HG03039 (cell line): ENCODE data around the gene TRMT2A.
"Not testable (repeated sequence)": the region's sequence is repeated elsewhere in the genome, so short reads cannot be mapped to it uniquely, and the experiment has no call there.

ENCODE experiments used
- ATAC-seq: cut with Tn5 transposase; IDR thresholded peaks from one replicate; pipeline ENCODE4 v1.9.1; 2021; ENCODE audit warnings: mild to moderate bottlenecking, moderate library complexity; ENCODE audit not compliant: unreplicated experiment

TRMT2A gene, protein sequence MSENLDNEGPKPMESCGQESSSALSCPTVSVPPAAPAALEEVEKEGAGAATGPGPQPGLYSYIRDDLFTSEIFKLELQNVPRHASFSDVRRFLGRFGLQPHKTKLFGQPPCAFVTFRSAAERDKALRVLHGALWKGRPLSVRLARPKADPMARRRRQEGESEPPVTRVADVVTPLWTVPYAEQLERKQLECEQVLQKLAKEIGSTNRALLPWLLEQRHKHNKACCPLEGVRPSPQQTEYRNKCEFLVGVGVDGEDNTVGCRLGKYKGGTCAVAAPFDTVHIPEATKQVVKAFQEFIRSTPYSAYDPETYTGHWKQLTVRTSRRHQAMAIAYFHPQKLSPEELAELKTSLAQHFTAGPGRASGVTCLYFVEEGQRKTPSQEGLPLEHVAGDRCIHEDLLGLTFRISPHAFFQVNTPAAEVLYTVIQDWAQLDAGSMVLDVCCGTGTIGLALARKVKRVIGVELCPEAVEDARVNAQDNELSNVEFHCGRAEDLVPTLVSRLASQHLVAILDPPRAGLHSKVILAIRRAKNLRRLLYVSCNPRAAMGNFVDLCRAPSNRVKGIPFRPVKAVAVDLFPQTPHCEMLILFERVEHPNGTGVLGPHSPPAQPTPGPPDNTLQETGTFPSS

DNA sequence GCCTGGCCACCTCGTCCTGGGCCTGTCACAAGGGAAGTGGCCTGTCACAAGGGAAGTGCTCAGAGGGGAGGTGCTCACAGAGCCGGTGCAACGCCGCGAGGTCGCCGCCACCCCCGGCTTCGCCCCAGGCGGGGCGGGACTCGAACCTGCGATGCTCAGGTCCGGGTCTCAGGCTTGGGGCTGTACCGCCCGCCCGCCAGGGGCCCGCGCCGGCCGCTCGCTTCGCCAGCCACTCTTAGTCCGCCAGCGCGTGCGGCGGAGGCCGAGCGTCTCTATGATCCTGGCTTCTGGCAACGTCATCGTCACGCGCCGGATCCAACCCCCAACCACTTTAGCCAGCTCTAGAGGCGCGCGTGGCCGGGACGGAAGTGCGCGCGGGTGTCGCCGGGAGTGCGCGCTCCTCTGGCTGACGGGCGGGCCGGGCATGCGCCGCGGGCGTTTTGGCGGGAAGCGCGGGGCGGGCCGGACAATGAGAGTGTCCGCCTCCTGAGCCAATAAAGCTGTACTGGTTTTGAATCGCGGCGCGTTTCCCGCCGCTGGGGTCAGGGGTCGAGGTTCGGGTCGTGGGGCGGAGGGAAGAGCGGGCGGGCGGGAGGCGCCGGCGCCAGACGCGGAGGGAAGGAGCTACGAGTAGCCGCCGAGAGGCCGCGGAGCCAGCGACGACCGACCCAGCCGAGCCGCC, at the start of gene TRMT2A:
Gene TRMT2A, minus strand, starts transcription at position 276 of the 682 bp plus-strand sequence. CDS start 320 bp downstream, outside the sequence.
- peak; percentile 62 for ATAC-seq

DNA sequence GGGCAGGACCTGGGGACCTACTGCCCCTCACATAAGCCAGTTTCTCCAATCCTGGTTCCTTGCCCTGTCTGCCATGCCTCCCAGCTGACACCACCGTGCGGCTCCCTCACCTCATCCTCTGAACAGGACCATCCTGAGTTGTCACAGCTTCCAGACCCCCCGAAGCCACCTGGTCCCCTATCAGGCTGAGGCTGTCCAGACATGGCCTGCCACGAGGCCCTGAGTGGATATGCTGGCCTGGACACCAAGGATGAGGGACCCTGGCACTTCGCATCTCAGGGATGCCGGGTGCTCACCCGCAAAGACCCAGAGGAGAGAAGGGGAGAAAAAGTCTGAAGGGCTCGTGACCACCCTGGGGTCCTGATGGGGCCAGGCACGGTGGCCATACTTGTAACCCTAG, 49.7 kb upstream of the TRMT2A start:
- no peak for ATAC-seq

DNA sequence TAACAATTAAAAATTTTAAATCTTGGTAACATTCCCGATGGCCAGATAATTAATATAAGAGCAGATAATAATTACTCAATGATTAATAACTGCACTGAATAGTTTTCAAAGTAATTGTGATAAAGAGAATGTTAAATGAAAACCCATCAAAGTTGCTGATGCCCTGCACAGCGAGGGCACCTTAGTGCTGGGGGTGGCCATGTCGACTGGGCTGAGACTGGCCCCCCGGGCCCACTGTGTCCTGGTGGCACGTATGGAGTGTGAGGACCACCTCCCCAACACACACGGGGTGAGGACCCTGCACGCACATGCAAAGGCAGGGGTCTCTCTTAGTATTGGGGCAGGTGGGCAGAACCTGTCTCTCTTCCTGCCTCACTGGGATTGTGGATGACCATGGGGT, 48.9 kb upstream of the TRMT2A start:
- no peak for ATAC-seq

DNA sequence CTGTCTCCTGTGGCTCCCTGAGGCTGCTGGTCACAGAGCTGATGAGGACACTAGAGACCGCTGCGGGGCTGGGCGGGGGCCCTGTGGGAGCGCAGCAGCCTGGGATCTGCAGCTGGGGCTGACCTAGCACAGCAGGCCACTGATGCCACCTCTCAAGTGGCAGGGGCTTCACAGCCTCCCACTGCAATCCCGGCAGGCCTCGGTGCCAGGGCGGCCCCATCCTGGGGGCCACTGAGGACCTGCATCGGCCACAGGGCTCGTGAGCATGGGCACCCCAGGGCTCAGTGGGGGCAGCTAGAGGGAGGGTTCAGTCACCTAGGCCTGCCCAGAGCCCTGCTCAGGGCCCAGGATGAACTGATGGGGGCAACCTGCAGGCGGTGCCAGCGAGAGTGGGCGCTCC, 48.4 kb upstream of the TRMT2A start:
- ATAC-seq = no peak

DNA sequence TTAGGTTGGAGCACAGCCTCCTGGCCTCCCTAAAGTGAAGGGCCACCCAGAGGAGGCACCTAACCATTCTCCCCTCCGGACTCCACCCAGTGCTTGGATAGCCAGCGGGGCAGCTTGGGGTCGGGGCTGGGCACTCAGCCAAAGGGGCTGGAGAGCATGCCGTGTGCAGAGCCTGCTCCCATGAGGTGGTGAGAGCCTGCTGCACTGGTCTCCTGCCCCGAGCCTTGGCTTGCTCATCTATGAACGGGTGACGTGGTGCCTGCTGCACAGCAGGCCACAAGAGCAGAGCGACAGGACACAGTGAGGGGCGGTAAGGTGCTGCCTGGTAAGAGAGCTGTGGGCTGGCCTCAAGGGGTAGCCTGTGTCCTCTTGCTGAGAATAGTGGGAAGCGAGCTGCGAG, 47.8 kb upstream of the TRMT2A start:
- no peak for ATAC-seq

DNA sequence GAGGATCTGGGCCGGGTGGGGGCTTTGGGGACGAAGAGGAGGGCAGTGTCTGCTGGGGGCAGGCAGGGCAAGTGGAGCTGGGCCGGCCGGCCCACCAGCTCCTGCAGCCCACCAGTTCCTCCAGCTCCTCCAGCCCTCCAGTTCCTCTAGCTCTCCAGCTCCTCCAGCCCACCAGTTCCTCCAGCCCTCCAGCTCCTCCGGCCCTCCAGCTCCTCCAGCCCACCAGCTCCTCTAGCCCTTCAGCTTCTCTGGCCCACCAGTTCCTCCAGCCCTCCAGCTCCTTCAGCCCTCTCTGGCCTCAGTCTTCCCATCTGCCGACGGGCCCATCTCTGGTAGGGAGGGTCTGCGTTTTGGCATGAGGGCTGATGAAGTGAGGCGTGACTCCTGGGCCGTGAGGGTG, 43.0 kb upstream of the TRMT2A start:
- ATAC-seq = no peak

DNA sequence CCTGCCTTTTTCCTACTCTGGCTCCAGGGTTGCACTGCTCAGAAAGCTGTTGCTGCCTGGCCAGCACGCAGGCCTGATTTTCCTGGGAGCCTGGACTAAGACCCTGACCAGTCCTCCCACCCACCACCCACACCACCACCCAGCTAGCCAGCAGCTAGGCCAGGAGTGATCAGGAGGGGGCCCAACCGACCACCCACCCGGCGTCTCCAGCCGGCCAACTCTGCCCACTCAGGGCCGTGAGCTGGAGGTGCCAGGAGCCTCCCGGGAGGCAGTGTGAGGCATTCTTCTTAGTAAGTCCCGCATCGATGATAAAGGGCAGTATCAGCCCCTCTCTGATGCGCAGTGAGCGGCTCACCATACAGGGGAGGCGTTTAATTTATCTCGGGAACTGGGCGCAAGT, 42.5 kb upstream of the TRMT2A start:
- ATAC-seq = not testable (repeated sequence)

DNA sequence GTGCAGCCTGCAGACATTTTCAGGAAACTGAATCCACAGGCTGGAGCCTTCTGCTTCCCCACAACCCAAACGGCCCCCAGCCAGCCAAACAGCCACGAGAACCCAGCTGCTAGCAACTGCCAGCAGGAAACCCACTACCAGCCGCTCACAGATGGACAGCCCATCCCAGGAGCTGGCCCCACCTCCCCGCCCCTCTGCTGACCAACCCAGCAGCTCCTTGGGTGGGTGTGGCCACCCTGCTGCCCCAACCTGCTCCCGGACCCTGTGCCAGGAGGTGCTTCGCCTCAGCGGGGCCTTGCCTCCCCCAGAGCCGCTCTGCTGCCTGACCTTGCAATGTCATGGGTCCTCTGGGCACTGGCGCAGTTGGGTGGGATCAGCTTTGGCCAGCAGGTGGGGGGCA, 42.0 kb upstream of the TRMT2A start:
- ATAC-seq = no peak

DNA sequence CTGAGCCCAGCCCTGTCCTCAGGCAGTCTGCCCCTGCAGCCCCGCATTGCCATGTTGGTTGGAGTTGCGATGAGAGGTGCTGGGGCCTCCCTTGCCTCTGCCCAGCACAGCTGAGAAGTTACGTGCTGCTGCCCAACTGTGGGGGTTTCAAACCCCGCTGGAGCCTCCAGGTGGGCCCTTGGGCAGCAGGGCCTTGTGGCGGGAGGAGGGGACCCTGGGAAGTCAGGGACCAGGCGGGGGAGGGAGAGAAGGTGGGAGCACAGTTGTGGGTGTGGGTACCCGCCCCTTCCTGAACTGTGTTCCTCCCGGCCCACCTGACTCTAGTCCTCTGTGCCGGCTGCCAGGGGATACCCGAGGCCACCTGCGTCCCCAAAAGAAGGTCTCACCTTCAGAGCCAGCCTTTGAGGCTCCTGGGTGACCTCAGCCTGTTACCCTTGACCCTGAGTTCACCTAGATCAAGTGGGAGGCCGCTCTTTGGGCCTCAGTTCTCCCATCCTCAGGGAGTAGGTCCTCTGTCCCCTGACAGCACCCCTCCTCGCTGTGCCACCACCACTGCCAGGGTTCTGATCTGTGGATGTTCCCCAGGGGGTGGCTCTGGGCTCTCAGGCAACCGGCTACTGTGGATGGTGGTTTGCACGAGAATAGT, 41.5 kb upstream of the TRMT2A start:
- no peak for ATAC-seq

DNA sequence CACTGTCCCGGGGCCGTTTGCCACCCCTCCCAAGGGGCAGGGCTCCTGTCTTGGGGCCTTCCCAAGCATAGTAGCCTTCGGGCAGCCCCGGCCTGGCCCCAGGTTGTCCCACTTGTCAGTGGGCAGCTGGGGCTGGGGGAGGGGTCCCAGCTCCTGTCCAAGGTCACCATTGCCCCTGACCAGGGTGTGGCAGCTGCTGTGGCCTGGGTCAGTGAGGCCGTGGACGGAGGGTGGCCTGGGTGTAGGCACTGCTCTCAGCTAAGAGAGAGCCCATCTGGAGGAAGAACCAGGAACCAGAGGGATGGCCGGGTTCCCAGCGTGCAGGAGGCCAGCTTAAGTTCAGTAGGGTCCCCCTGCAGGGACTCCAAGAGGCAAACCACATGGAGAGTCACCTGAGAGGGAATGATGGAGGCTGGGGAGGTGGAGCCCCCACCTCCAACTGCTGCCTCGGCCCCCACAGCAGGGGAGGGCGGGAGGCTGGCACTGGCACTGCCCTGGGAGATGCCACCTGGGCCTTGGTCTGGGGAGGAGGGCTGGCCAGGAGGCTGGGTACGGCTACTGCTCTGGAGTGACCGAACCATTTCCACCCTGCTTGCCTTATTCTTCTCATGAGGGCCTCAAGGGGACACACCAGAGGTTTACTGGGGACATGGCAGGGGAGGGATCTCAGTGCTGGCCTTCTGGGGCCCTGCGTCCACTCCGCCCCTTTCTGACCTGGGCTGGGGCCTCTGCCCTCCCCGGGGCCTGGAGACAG, 40.6 kb upstream of the TRMT2A start:
- no peak for ATAC-seq

DNA sequence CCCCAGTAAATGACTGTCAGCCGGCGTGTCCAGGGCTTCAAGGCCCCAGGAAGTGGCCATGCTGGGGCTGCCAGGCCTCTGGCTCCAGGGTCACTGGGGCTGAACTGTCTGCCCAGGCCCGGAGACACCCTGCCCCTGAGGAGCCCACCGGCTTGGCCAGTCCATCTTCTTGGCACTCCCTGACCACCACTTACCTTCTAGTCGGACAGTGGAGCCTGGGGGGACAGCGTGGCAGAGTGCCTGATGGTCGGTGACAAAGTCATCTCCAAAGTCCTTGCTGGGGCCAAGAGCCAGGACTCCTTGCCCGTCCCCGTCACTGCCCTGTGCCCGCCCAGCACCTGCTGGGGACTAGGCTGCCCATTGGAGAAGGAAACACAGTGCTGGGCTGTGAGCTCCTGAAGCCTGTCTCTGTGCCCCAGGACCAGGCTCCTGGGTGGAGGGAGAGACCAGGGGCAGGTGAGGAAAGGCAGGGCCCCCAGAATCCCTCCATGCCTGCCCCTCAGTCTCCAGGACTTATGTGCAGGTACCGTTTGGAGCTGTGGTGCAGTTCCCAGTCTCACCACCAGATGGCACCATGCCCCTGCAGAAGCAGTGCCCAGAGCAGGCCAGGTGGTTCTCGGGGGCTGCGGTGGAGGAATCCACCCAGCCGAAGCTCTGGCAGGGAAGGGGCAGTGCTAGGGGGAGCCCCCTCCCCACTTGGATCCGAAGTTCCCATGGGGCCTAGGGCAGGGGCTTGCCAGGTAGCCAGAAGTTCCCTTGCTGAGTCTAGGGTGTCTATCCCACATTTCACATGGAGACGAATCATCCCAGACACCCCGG, 39.8 kb upstream of the TRMT2A start:
- no peak for ATAC-seq

DNA sequence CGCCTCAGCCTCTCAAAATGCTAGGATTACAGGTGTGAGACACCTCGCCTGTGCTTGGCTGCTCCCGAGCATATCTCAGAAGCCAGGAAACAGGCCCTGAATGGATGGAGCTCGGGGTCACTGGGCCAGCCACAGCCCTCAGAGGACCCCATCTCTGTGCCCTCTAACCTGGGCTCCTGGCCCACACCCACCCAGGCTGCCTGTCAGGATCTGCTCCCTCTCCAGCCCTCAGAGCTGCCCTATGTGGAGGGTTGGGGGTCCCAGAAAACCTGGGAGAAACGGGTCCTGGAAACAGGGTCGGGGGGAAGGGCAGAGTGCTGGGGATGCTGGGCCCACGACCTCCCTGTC, 39.0 kb upstream of the TRMT2A start:
- no peak for ATAC-seq

DNA sequence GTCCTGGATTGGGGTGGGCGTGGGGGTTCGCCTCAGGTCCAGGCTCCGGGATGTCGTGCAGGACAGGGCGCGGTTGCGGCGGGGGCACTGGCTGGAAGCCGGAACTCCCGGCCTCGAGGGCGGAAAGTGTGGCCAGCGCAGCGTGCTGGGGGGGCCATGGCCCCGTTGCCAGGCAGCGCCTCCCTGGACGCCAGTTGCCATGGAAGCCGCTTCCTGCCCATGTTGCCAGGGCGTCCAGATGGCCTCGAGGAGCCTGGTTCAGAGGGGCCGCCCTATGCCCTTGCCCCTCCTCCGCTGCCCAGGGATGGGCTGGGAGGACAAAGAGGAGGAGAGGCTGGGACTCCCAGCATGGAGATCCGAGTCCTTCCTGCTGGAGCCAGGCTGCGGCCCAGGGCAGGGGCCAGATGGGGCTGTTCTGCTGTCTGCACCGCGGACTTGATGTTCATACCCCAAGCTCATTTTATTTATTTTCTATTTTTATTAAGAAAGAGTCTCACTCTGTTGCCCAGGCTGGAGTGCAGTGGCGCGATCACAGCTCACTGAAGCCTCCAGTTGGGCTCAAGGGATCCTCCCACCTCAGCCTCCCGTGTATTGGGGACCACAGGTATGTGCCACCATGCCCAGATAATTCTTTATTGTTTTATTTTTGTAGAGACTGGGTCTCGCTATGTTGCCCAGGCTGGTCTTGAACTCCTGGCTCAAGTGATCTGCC, 38.5 kb upstream of the TRMT2A start:
- ATAC-seq = no peak

DNA sequence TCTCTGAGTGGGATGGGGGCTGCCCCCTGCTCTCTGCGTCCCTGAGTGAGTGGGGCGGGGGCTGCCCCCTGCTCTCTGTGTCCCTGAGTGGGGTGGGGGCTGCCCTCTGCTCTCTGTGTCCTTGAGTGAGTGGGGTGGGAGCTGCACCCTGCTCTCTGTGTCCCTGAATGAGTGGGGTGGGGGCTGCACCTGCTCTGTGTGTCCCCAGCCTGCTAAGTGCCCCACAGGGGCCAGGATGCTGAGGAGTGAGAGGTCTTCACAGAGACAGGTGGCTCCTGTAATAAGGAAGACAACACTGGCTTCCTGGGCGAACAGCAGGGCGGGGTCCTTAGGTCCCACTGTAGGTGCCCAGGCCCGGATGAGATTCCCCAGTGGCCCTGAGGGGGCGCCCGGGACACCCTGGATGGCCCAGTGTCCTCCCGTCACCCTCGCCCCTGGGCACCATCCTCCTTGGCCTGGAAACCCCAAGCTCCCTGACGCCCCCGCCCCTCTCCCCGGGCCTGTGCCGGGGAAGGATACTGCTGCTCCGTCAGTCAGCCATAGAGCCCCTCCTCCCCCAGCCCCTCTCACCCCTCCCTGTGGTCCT, 37.7 kb upstream of the TRMT2A start:
- ATAC-seq = no peak

DNA sequence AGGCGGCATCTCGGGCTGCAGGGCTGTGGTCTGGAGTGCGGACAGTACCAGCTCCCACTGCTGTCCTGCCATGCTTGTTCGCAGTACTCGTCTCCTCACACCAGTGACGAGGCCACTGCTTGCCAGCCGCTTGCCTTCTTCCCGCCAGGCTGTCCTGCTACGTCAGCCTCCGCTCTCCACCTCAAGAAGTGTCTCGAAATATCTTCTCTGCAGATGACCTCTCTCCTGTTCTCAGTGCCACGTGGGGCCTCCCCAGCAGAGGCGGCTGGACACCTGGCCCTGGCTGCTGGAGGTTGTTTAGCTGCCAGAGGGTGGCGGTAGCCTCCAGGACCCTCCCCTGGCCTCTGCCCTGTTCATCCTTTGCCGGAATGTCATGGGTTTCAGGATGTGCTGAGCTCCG, 36.9 kb upstream of the TRMT2A start:
- ATAC-seq = no peak

DNA sequence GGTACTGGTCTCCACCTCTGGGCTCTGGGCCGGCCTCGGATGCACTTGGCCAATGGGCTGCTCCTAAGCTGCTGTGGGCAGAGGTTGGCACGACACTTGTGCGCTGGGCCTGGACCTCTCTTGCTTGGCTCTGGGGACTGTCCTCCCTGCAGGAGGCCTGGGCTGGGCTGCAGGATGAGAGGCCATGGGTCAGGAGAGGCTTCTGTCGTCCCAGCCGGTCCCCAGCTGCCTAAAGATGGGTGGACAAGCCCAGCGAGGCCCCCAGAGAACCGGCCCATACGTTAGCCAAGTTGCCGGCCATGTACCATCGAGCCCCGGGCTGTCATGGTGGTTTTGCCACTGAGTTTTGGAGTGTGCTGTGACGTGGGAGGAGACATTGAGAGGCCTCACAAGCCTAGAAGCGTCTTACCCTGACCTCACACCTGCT, 35.5 kb upstream of the TRMT2A start:
- no peak for ATAC-seq

DNA sequence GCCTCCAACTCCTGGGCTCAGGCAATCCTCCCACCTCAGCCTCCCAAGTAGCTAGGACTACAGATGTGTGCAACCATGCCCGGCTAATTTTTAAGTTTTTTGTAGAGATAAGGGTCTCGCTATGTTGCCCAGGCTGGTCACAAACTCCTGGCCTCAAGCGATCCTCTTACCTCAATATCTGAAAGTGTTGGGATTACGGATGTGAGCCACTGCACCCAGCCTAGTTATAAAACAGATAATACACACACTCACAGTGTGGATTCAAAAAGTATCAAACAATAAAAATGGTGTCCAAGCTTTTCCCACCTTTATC, 34.2 kb upstream of the TRMT2A start:
- ATAC-seq = no peak

DNA sequence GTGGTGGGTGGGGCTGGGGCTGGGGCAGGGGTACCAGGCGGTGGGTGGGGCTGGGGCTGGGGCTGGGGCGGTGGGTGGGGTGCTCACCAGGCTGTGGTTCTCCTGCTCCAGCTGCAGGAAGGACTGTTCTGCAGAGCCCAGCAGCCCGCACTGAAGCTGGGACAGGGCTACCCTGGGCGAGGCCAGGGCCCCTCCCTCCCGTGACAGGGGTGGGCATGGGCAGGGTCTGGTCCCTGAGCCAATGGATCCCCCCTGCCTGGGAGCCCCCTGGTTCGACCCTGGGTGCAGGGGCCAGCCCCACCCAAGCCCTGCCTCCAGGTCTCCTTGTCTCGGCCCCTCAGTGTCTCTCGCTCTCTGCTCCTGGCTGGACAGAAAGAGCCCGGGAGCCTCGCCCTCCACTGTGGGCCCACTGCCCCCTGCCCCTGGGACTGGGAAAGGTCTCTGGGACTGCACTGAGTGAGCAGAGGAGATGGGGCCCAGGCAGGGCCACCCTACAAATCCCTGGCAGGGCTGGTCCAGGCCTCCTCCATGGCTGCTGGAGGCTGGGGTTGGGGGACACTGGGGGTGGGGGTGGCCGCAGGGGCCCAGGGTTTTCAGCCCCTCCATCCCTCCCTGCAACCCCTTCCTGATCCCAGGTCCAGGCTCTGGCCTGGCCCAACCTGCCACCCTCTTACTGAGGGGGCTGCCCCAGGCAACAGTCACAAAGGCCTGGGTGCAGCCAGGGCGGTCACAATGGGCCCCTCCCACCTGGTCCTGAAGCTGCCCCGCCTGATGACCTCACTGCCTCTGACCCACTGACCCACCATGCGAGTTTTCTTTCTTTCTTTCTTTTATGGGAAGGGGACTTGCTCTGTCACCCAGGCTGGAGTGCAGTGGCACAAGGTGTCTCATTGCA, 33.6 kb upstream of the TRMT2A start, which contains the start of gene CCDC188:
Gene CCDC188, minus strand, starts transcription at position 675 of the 895 bp plus-strand sequence. Its CDS starts 69 bp downstream, at position 606.
- ATAC-seq = no peak
